Right ventricle myocardium inferior (tissue), 1 donor: Measurements from ENCODE around the gene TRIM32. TPM values are rescaled to one million over a fixed set of nuclear protein-coding genes. Genes with fewer than 3 reads are reported as not detected.

ENCODE experiments used
- ATAC-seq: fragments of 200-7000 bp; cut with Tn5 transposase; one replicate; pipeline ENCODE4 v1.9.1; 2020; ENCODE audit warnings: mild to moderate bottlenecking, moderate library complexity
- DNase-seq: peaks from one replicate; pipeline ENCODE4 v3.0.0; 2021; ENCODE audit errors: missing footprints
- intact Hi-C: fragments of 100-400 bp; cut with DNase I; formaldehyde crosslinking; loops from one replicate; pipeline ENCODE4 v1.11.0; 2022
- total RNA-seq: library from RNA; stranded (reverse); fragmentation: NEBNext Ultra II Directional; extraction: Animal tissue kit (Norgen Biotek cat#: 25700); gene quantifications from one replicate; pipeline ENCODE4 v1.2.1, GENCODE V29; 2021
- donor health status: DM: no; HTN: yes; CAD: no; lungs with severe emphysema.

TRIM32 gene
- total RNA-seq, 1 donor from 2014 or later = 15.6 TPM

DNA sequence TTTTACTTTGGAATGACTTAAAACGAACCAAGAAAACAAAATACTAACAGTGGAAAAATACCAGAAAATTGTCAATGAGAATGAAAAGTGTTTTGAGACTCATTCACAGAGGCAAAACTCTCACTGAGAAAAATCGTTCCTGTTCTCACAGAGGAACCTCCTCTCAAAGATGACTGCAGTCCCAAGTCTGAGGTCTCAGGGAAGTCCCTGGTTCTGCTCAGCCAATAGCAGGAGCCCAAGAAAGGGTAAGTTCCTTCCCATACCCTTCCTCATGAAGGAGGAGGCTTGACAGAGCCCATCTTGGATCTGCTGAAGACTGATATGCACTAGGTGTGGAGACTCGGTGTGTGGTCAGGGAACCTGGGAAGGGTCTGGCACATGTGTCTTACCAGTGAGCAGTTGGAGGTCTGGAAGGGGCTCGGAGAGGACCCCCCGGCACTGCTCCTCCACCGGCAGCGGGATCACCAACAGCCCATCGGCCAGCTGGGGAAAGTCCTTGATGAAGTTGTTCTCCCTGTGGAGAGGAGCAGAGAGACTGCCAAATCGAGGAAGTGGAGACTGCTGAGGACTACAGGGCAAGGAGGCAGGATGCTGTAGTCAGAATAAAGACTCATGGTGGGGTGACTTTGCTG is 46.0 kb downstream of the TRIM32 start:
- intact Hi-C loops = no loop called here
- DNase-seq = no peak
- no peak for ATAC-seq

DNA sequence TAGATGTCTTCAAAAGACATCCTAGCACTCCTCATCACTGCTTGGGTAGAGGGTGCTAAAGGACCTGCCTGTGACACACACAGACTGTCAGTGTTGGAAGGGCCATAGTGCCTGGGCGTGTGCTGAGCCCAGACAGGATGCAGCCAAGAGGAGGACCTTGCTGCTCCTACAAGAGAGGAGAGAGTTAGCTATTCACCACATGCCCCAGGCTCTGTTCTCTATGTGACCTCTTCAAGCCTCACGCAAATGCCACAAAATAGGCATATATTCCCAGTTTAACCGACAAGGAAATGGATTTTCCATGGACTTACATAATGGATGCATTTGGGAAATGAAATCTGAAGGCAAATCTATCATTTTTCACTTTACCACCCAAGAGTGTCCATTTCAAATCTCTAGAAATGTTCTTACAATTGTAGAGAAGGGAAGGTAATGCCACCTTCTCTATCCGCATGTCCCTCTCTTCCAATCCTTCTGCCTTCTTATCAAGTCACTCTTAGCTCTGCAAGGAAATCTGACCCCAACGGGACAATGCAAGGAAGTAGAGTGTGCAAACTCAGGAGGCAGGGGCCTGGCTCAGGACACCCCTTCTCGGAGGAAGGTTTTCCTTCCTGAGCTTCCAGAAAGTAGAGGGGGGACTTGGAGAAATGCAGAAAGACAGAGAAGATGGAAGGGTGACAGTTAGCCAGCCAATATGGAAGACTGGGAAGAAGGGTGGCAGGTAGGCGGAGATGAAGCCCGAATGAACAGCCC is 49.5 kb downstream of the TRIM32 start:
- intact Hi-C loops = loop anchor here (2.0 kb wide), 1 partner anchor 124 kb away; no protein-coding TSS in a partner anchor
- DNase-seq (no peak), ATAC-seq (no peak)

DNA sequence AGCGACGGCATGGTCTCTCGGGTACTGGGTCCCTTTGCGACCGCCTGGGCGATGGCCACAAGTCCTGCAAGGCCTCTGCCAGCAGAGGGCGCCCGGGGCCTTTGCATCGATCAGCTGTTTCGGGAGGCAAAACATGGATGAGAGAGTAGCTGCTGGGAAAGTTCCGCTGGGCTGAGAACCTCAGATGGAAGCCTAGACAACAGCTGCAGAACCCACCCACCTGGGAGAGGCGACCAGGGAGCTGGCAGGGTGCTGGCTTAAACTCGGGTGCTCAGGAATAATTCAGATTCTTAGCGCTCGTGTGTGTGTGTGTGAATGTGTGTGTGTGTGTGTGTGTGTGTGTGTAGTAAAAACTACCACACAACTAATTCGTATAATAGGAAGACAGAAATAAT is 50.0 kb downstream of the TRIM32 start:
- peak; percentile 68 for ATAC-seq
- DNase-seq = peak; percentile 85
- intact Hi-C loops = loop anchor here (2.0 kb wide), 1 partner anchor 124 kb away; no protein-coding TSS in a partner anchor

GRCh38 chr9:116741086-116741740 is 54.1 kb downstream of the TRIM32 start:
- intact Hi-C loops = no loop called here
- DNase-seq = no peak
- ATAC-seq = no peak

DNA sequence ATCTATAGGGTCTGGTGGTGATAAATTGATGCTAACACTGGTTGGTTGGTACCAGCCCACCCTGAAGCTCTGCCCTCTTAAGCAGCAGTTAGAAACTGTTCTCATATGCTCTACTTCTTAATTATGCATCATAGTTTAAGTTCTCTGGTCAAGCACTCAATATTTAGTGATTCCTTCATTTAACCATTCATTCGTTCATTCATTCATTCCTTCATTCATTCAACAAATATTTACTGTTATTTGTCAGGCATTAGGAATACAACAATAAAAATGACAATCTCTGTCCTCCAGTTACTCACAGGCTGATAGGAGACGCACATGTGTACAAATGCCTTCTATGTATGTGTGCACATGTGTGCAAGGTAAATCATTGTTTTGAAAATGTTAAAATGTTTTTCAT is 54.6 kb downstream of the TRIM32 start:
- intact Hi-C loops = no loop called here
- no peak for ATAC-seq
- no peak for DNase-seq

- no peak for DNase-seq
- intact Hi-C loops = no loop called here
- ATAC-seq = no peak
These were observed 62.1 kb downstream of the TRIM32 start for GRCh38 chr9:116749176-116749575.

- ATAC-seq (no peak), DNase-seq (no peak)
- intact Hi-C loops = no loop called here
These were observed 62.7 kb downstream of the TRIM32 start for GRCh38 chr9:116749772-116750171.

DNA sequence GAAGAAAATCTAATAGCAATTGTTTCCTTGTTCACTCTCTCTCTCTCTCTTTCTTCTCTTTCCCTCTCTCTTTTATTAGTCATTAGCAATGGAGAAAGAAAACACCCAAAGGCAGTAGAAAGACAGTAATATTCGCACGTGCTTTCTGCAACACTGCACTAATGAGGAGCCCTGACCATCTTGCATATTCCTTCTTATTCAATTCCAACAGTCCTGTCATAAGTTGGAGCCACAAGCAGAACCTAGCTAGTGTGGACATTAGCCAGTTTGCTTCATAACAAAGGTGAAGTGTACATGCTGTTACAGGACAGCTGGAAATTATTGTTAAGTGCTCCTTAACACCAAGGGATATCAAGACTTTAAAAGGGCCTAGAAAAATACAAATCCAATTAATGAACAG is 63.4 kb downstream of the TRIM32 start:
- intact Hi-C loops = no loop called here
- DNase-seq = no peak
- ATAC-seq = no peak
